Sigmoid colon (tissue), 4 donors: ENCODE results near the gene NT5DC3.

Source experiments
- CTCF ChIP-seq, 4 experiments: fragments of 450-650 bp in 3 of 4; fragments of 200-600 bp in 1 of 4; IDR thresholded peaks; one replicate each; pipeline ENCODE4 v1.5.1; 2016 to 2019; ENCODE audit warnings: antibody characterized with exemption in 4 of 4, mild to moderate bottlenecking in 3 of 4, moderate library complexity in 2 of 4
- EP300 ChIP-seq, 4 donors: sonication (generic); formaldehyde crosslinking; IDR thresholded peaks; one replicate each; pipeline ENCODE4 v1.6.1; 2017; ENCODE audit warnings: antibody characterized with exemption in 4 of 4
- POLR2A ChIP-seq, 2 donors: fragments of 450-650 bp; IDR thresholded peaks; one replicate each; pipeline ENCODE4 v1.6.1; 2016; ENCODE audit warnings: antibody characterized with exemption in 2 of 2, mild to moderate bottlenecking in 2 of 2, moderate library complexity in 2 of 2

DNA sequence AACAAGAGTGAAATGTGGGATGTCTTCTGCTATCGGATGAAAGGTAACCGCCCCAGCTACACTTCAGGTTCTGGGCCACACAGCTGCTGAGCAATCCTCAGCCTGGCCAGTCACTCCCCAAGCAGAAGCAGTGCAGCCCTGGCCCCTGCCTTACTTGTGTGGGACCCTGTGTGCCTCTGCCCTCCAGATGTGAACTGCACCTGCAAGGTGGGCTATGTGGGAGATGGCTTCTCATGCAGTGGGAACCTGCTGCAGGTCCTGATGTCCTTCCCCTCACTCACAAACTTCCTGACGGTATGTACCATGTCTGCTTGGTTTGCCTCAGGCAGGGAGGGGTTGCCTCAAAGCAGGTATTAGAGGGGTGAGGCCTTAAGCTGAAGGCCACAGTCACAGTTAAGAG is 85.6 kb downstream of the NT5DC3 start:
- TF ChIP-seq POLR2A (IDR thresholded peaks at IDR 0.05) (no peak), CTCF (IDR thresholded peaks at IDR 0.05) (no peak), EP300 (IDR thresholded peaks at IDR 0.05) (no peak)
